GM23338 (cell line): Measurements from ENCODE around the gene SLC6A7. TPM values are rescaled to one million over a fixed set of nuclear protein-coding genes. Genes with fewer than 3 reads are reported as not detected.

Experiments
- ATAC-seq: fragments of 200-7000 bp; cut with Tn5 transposase; 3 replicates; pipeline ENCODE4 v1.9.1; 2020
- DNase-seq: peaks from one replicate; pipeline ENCODE4 v3.0.0-alpha.2; 2015; ENCODE audit warnings: low spot score
- H2AFZ ChIP-seq: fragments of 200-600 bp; sonication (generic); 2 replicates; pipeline ENCODE4 v1.8.0; 2016; ENCODE audit warnings: antibody characterized with exemption, mild to moderate bottlenecking, moderate library complexity
- H3F3A ChIP-seq: fragments of 200-600 bp; sonication (generic); replicated peaks from 2 replicates; pipeline ENCODE4 v1.8.0; 2017; ENCODE audit warnings: antibody characterized with exemption, mixed run types, low read depth
- H3K27ac ChIP-seq: fragments of 200-600 bp; sonication (generic); 2 replicates; pipeline ENCODE4 v1.6.1; 2016; ENCODE audit warnings: low read depth
- H3K27me3 ChIP-seq: fragments of 200-600 bp; sonication (generic); 2 replicates; pipeline ENCODE4 v1.8.0; 2016; ENCODE audit warnings: mild to moderate bottlenecking, mixed run types, moderate library complexity; ENCODE audit not compliant: insufficient read depth
- H3K36me3 ChIP-seq: fragments of 200-600 bp; sonication (generic); 2 replicates; pipeline ENCODE4 v1.8.0; 2016; ENCODE audit warnings: mild to moderate bottlenecking; ENCODE audit not compliant: insufficient read depth
- H3K4me1 ChIP-seq: fragments of 200-600 bp; sonication (generic); 2 replicates; pipeline ENCODE4 v1.8.0; 2016; ENCODE audit warnings: mild to moderate bottlenecking, moderate library complexity; ENCODE audit not compliant: insufficient read depth
- H3K4me2 ChIP-seq: fragments of 200-600 bp; sonication (generic); 2 replicates; pipeline ENCODE4 v1.7.1; 2017; ENCODE audit warnings: mixed run types
- H3K4me3 ChIP-seq: fragments of 200-600 bp; sonication (generic); 2 replicates; pipeline ENCODE4 v1.6.1; 2016; ENCODE audit warnings: mixed run types
- H3K79me2 ChIP-seq: fragments of 200-600 bp; sonication (generic); replicated peaks from 2 replicates; pipeline ENCODE4 v1.8.0; 2017; ENCODE audit warnings: mild to moderate bottlenecking; ENCODE audit not compliant: insufficient read depth
- H3K9me2 ChIP-seq: fragments of 200-600 bp; sonication (generic); 2 replicates; pipeline ENCODE4 v1.8.0; 2017; ENCODE audit not compliant: insufficient read depth
- H4K20me1 ChIP-seq: fragments of 200-600 bp; sonication (generic); replicated peaks from 2 replicates; pipeline ENCODE4 v1.8.0; 2017; ENCODE audit warnings: mild to moderate bottlenecking; ENCODE audit not compliant: insufficient read depth
- H3K27ac Mint-ChIP-seq: 2 replicates; pipeline ENCODE4 v1.8.0; 2020; ENCODE audit warnings: inconsistent platforms, mild to moderate bottlenecking, moderate library complexity, mixed read lengths
- H3K27me3 Mint-ChIP-seq: 3 replicates; pipeline ENCODE4 v1.8.0; 2022; ENCODE audit warnings: low read depth, mild to moderate bottlenecking, moderate library complexity, mixed read lengths, inconsistent platforms; ENCODE audit not compliant: insufficient read depth, poor library complexity
- H3K36me3 Mint-ChIP-seq: 3 replicates; pipeline ENCODE4 v1.8.0; 2021; ENCODE audit warnings: low read depth, mild to moderate bottlenecking, inconsistent platforms, moderate library complexity, mixed read lengths
- H3K4me1 Mint-ChIP-seq: 3 replicates; pipeline ENCODE4 v1.8.0; 2020; ENCODE audit warnings: mild to moderate bottlenecking, inconsistent platforms, mixed read lengths
- H3K4me3 Mint-ChIP-seq: 3 replicates; pipeline ENCODE4 v1.8.0; 2021; ENCODE audit warnings: moderate library complexity, mild to moderate bottlenecking, inconsistent platforms, mixed read lengths
- H3K9me3 Mint-ChIP-seq: 3 replicates; pipeline ENCODE4 v1.8.0; 2020; ENCODE audit warnings: moderate library complexity, mild to moderate bottlenecking, inconsistent platforms, mixed read lengths
- CREB1 ChIP-seq: fragments of 250-450 bp; sonication (Bioruptor Pico); IDR thresholded peaks from 2 replicates; pipeline ENCODE4 v1.5.0; 2020; ENCODE audit warnings: low read depth, mild to moderate bottlenecking, moderate library complexity
- CTCF ChIP-seq, 2 experiments: fragments of 200-600 bp in 1 of 2; sonication (generic) in 1 of 2; conservative IDR thresholded peaks; 2 replicates each; pipeline versions ENCODE4 v1.5.1 to v1.6.1; 2016 to 2017; ENCODE audit warnings: antibody characterized with exemption in 2 of 2, low read depth in 2 of 2, mild to moderate bottlenecking in 2 of 2, moderate library complexity in 1 of 2
- EZH2 ChIP-seq: fragments of 200-600 bp; sonication (generic); IDR thresholded peaks from one replicate; pipeline ENCODE4 v1.8.0; 2017; ENCODE audit warnings: antibody characterized with exemption, mild to moderate bottlenecking, low read depth; ENCODE audit not compliant: unreplicated experiment
- EZH2phosphoT487 ChIP-seq: fragments of 200-600 bp; sonication (generic); IDR thresholded peaks from one replicate; pipeline ENCODE4 v1.8.1; 2018; ENCODE audit warnings: antibody characterized with exemption; ENCODE audit not compliant: unreplicated experiment
- JUNB ChIP-seq: IDR thresholded peaks from one replicate; pipeline ENCODE4 v1.6.1; 2016; ENCODE audit warnings: antibody characterized with exemption; ENCODE audit not compliant: unreplicated experiment
- NANOG ChIP-seq: IDR thresholded peaks from 2 replicates; pipeline ENCODE4 v1.6.1; 2016; ENCODE audit warnings: antibody characterized with exemption, borderline replicate concordance
- POLR2AphosphoS5 ChIP-seq: IDR thresholded peaks from 2 replicates; pipeline ENCODE4 v1.6.1; 2016; ENCODE audit warnings: antibody characterized with exemption, low read depth
- STAT1 ChIP-seq: IDR thresholded peaks from one replicate; pipeline ENCODE4 v1.6.1; 2016; ENCODE audit warnings: antibody characterized with exemption; ENCODE audit not compliant: unreplicated experiment
- ZNF331 ChIP-seq: fragments of 250-450 bp; sonication (Bioruptor Pico); IDR thresholded peaks from 2 replicates; pipeline ENCODE4 v1.5.0; 2020; ENCODE audit warnings: low read depth, mild to moderate bottlenecking, moderate library complexity
- ZNF462 ChIP-seq: fragments of 250-450 bp; sonication (Bioruptor Pico); IDR thresholded peaks from 2 replicates; pipeline ENCODE4 v1.5.0; 2020; ENCODE audit warnings: mild to moderate bottlenecking, moderate library complexity
- polyA plus RNA-seq: library from polyadenylated mRNA; unstranded; fragments of >200 nt; fragmentation: Nextera tagmentation; extraction: Ambion mirVana; gene quantifications from 2 replicates; pipeline ENCODE4 v1.2.1, GENCODE V29; 2016
- total RNA-seq: library from RNA; depleted of rRNA; stranded (reverse); fragments of >200 nt; shearing (Covaris generic); gene quantifications from 2 replicates; pipeline ENCODE4 v1.2.3, GENCODE V29; 2014
- TF ChIP-seq, protein P1 (sequence below): IDR thresholded peaks from 2 replicates; pipeline ENCODE4 v1.6.1; 2016; ENCODE audit warnings: antibody characterized with exemption

Gene SLC6A7
- total and polyA plus RNA-seq, 2 experiments from 2014 or later: not detected

- TF ChIP-seq ZNF462 (CRISPR knock-in tag): no peak
- TF ChIP-seq JUNB: no peak
- TF ChIP-seq EZH2phosphoT487: no peak
- TF ChIP-seq POLR2AphosphoS5: no peak
- no peak for TF ChIP-seq EZH2
- no peak for TF ChIP-seq CTCF (conservative IDR thresholded peaks at IDR 0.05; ENCODE audit: low read depth in 2 of 2)
These were observed 2.6 kb downstream of the SLC6A7 start (continued) for GRCh38 chr5:150192462-150192861.

GRCh38 chr5:150195736-150196485 lies 6.0 kb downstream of the SLC6A7 start:
- no peak overlapping the region for H3K4me3 Mint-ChIP-seq
- no peaks in the 10 kb centered on the region for H3K79me2 ChIP-seq
- no peaks in the 10 kb centered on the region for H3K36me3 ChIP-seq
- no peak for TF ChIP-seq CREB1
- TF ChIP-seq STAT1: no peak
- no peak for TF ChIP-seq EZH2phosphoT487
- TF ChIP-seq CTCF (conservative IDR thresholded peaks at IDR 0.05; ENCODE audit: low read depth in 2 of 2): no peak
- TF ChIP-seq, protein P1, sequence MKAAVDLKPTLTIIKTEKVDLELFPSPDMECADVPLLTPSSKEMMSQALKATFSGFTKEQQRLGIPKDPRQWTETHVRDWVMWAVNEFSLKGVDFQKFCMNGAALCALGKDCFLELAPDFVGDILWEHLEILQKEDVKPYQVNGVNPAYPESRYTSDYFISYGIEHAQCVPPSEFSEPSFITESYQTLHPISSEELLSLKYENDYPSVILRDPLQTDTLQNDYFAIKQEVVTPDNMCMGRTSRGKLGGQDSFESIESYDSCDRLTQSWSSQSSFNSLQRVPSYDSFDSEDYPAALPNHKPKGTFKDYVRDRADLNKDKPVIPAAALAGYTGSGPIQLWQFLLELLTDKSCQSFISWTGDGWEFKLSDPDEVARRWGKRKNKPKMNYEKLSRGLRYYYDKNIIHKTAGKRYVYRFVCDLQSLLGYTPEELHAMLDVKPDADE: no peak
- no peak for TF ChIP-seq NANOG
- no peak for TF ChIP-seq ZNF331

More at GRCh38 chr5:150195736-150196485, 6.0 kb downstream of the SLC6A7 start:
- Histone ChIP-seq H3F3A (no peaks in the 10 kb centered on the region), H3K4me2 (no peak overlapping the region), H3K9me2 (no peaks in the 10 kb centered on the region), H2AFZ (no peak overlapping the region), H3K4me3 (no peak overlapping the region), H3K27ac (no peak overlapping the region), H4K20me1 (no peaks in the 10 kb centered on the region), H3K27me3 (peaks cover 15% of the 10 kb centered on the region), H3K4me1 (no peaks in the 10 kb centered on the region)
- Mint-ChIP-seq H3K4me1 (peaks cover 2% of the 10 kb centered on the region; the same call in 2 of the 3 replicates), H3K36me3 (no peaks in the 10 kb centered on the region), H3K9me3 (no peaks in the 10 kb centered on the region), H3K27ac (no peak overlapping the region), H3K27me3 (peaks cover 28% of the 10 kb centered on the region)
- DNase-seq (no peak), ATAC-seq (no peak)
